ENCODE data around the gene DAZ2. TPM values are rescaled to one million over a fixed set of nuclear protein-coding genes. Genes with fewer than 3 reads are reported as not detected.
"Not testable (repeated sequence)": the region's sequence is repeated elsewhere in the genome, so short reads cannot be mapped to it uniquely, and the experiment has no call there.

The DAZ2 gene, protein sequence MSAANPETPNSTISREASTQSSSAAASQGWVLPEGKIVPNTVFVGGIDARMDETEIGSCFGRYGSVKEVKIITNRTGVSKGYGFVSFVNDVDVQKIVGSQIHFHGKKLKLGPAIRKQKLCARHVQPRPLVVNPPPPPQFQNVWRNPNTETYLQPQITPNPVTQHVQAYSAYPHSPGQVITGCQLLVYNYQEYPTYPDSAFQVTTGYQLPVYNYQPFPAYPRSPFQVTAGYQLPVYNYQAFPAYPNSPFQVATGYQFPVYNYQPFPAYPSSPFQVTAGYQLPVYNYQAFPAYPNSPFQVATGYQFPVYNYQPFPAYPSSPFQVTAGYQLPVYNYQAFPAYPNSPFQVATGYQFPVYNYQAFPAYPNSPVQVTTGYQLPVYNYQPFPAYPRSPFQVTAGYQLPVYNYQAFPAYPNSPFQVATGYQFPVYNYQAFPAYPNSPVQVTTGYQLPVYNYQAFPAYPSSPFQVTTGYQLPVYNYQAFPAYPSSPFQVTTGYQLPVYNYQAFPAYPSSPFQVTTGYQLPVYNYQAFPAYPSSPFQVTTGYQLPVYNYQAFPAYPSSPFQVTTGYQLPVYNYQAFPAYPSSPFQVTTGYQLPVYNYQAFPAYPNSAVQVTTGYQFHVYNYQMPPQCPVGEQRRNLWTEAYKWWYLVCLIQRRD
- not detected in 2 replicates for total RNA-seq (2014; rRNA removed; shearing (Covaris generic))
- polyA plus RNA-seq (2015; cell fraction: cytosol; rRNA removed), result not detected in 2 replicates
- polyA plus RNA-seq (2015; cell fraction: nucleus; rRNA removed), result not detected in 2 replicates

DNA sequence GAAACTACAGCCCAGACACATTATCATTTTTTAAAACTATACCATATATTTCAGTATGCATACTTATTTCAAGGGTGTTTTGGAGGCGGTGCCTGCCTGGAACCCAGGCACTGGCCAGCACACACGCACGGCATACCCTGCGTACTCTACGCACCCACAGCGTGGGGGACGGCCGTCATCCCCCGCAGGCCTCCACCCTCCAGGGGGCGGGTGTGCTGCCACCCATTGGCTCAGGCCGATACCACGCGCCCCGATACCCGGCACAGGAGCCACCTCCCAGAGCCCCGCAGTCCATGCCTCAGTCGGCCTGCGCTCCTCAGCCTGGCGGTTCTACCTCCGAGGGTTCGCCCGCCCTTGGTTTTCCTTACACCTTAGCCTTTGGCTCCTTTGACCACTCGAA lies at the start of gene DAZ2:
Gene DAZ2 (plus strand): TSS at position 301 of the 400 bp plus-strand sequence. CDS start 208 bp downstream, outside the sequence.
- DNase-seq (ENCODE audit: low read depth), result not testable (repeated sequence)

GRCh38 chrY:23198908-23199307 lies 20.4 kb upstream of the DAZ2 start, which contains the start of gene DAZ1:
Gene DAZ1 (minus strand): TSS chrY:23199008. CDS start chrY:23198800, 208 bp downstream.
- DNase-seq (ENCODE audit: low read depth), result not testable (repeated sequence)

- not testable (repeated sequence) for DNase-seq (ENCODE audit: low read depth)
These were observed 11.9 kb upstream of the DAZ2 start for GRCh38 chrY:23207455-23207854.

DNA sequence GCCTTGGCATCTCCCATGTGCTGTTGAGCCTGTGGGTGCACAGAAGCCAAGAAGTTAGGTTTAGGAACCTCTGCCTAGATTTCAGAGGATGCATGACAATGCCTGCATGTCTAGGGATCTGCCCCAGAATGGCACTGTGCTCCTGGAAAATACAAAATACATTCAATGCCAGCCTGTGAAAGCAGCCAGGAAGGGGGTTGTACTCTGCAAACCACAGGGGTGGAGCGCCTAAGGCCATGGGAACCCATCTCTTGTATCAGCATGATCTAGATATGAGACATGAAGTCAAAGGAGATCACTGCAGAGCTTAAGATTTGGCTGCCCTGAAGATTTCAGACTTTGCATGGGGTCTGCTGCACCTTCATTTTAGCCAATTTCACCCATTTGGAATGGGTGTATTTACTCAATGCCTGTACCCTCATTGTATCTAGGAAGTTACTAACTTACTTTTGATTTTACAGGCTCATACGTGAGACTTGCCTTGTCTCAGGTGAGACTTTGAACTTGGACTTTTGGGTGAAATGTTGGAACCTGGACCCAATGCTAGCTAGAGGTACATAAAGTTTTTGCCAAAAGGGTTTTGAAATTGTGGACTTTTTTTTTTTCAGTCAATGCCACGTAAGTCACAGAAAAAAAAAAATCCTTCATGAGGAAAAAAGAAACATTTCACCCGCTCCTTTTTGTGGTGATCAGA lies 9.4 kb upstream of the DAZ2 start:
- not testable (repeated sequence) for DNase-seq (ENCODE audit: low read depth)

DNA sequence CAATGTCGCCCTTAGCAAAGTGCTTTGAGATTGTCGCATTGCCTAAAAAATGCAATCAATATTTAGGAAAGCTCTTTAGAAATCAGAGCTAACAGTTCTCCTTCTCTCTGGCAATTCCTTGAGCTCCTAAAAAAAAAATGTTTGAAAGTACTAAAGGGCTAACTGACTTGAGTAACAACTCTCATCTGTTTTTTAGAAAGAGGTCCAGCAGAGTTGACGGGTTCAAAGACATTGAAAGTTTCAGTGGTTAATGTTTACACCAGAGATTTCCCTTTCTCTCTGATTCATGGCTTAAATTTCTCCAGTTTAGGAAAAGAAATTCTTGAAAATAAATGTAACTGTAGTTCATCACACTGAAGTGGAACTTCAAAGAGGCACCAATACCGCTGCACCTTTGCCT lies 8.7 kb upstream of the DAZ2 start:
- DNase-seq (ENCODE audit: low read depth), result not testable (repeated sequence)

Other genes with a start within 250 kb of the DAZ2 start
- gene BPY2, start 235.3 kb upstream of the DAZ2 start, total RNA-seq (2014; rRNA removed; shearing (Covaris generic)), result not detected in 2 replicates
- not detected in 2 replicates for gene DAZ1, start 20.5 kb upstream of the DAZ2 start, total RNA-seq (2014; rRNA removed; shearing (Covaris generic))

All from HT1080 (cell line).